Peyer's patch (tissue), 4 donors: ENCODE results near the gene WDR93.

Experiments used
- POLR2A ChIP-seq, 2 donors: fragments of 450-650 bp; IDR thresholded peaks; one replicate each; pipeline ENCODE4 v1.5.1; 2017; ENCODE audit warnings: antibody characterized with exemption in 2 of 2, mild to moderate bottlenecking in 2 of 2, moderate library complexity in 2 of 2
- TF ChIP-seq, protein P1 (sequence below), 6 experiments: fragments of 450-650 bp in 4 of 6; fragments of 200-600 bp in 2 of 6; sonication (generic) in 1 of 6; IDR thresholded peaks; one replicate each; pipeline ENCODE4 v1.5.1; 2017 to 2019; ENCODE audit warnings: antibody characterized with exemption in 6 of 6, mild to moderate bottlenecking in 3 of 6, moderate library complexity in 1 of 6

DNA sequence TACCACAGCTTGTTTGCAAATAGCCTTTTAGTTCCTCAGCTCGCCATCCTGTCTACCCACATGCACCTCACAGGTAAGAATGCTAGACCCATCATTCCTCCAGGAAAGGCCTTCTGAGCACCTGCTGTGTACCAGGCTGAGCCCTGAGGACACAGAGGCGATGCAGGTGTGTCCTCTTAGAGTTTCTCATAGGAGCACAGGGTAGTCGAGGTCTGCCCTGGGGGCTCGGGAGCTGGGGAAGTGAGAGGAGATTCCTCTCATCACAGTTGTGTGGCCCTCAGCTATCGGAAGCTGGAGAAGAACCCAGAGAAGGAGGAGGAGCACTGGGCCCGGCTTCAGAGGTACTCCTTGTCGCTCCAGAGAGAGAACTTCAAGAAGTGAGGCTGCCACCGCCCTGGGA lies 52.4 kb downstream of the WDR93 start:
- TF ChIP-seq, protein P1, sequence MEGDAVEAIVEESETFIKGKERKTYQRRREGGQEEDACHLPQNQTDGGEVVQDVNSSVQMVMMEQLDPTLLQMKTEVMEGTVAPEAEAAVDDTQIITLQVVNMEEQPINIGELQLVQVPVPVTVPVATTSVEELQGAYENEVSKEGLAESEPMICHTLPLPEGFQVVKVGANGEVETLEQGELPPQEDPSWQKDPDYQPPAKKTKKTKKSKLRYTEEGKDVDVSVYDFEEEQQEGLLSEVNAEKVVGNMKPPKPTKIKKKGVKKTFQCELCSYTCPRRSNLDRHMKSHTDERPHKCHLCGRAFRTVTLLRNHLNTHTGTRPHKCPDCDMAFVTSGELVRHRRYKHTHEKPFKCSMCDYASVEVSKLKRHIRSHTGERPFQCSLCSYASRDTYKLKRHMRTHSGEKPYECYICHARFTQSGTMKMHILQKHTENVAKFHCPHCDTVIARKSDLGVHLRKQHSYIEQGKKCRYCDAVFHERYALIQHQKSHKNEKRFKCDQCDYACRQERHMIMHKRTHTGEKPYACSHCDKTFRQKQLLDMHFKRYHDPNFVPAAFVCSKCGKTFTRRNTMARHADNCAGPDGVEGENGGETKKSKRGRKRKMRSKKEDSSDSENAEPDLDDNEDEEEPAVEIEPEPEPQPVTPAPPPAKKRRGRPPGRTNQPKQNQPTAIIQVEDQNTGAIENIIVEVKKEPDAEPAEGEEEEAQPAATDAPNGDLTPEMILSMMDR (IDR thresholded peaks at IDR 0.05): no peak
- no peak for TF ChIP-seq POLR2A (IDR thresholded peaks at IDR 0.05)
